Measurements from ENCODE around the gene DPEP3. TPM values are rescaled to one million over a fixed set of nuclear protein-coding genes. Genes with fewer than 3 reads are reported as not detected.
A peak's percentile ranks its signal among the peaks of the same experiment; 100 is the strongest.

DPEP3 gene
- polyA plus RNA-seq, 1 donor (not counting 4 experiments of a cell fraction or from before 2014, with no cell fraction given), result not detected

DNA sequence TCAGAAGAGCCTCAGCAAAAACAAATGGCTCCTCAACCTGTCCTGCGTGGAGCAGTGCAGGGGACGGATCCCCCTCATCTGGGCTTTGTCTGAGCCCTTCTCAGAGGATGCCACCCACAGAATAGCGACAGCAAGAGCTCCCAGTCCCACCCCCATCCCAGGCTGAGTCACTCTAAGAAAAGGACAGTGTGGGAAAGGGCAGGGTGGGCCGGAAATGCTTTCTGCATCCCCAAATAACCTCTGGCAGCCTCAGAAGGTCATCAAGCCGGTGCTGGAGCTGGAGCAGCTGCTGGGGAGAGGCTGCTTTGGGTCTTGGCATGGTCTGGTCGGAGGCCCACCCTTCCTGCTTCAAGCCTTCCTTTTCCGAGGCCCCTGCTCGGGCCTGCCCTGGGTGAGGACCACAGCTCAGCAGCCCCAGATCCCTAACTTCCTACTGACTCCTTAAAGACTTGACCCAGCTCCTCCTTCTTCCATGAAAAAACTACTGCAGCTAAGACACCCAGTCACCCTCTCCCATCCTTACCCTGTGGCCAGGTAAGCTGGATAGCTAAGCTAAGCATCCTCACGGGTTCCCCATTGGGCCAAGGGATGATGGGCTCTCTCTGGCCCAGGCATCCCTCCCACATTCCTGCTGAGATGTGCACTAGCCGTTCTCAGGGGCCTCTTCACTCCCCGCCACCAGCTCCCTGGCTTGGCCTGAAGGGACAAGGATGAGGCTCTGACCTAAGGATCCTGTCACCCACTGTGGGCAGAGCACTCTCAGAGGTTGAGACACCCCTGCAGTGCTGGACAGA, 20.6 kb downstream of the DPEP3 start:
- FAIRE-seq, result no peak
- no peak overlapping the region for H3K27ac ChIP-seq (ENCODE audit: control insufficient read depth, insufficient read depth, low read length)
- peak overlapping the region; percentile 3 for H3K4me2 ChIP-seq (ENCODE audit: control insufficient read depth, extremely low read depth, insufficient read depth, low read depth, low read length)

DNA sequence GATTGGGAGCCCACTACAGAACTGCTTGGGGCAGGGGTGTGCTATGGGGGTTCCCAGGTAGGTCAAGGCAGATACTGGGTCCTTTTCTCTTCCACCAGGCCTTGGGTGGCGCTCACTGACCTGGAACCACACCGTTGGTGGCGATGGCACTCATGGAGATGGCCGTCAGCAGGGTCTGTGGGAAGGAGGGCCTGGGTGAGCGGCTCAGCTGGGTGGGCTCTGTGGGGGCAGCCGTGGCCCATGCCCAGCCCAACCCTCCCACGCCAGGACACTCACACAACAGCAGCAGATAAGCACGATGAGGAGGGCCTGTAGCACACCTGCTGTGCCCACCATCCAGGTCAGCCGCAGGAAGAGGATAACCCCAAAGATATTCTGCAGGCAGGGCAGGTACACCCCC, 22.7 kb downstream of the DPEP3 start:
- Histone ChIP-seq H3K4me3 (ENCODE audit: control insufficient read depth in 2 of 3, extremely low read depth in 1 of 3, insufficient read depth in 2 of 3, low read depth in 1 of 3, low read length in 3 of 3) (no peak overlapping the region), H3K9me1 (ENCODE audit: control insufficient read depth, extremely low read depth, insufficient read depth, low read length) (peaks cover 9% of the 10 kb centered on the region), H2AFZ (ENCODE audit: control insufficient read depth, low read length) (no peak overlapping the region), H3K4me2 (ENCODE audit: control insufficient read depth, extremely low read depth, insufficient read depth, low read depth, low read length) (no peak overlapping the region), H3K9me3 (ENCODE audit: control insufficient read depth, low read depth, low read length) (no peaks in the 10 kb centered on the region), H3K4me1 (ENCODE audit: control insufficient read depth, extremely low read depth, insufficient read depth, low read length) (peaks cover 33% of the 10 kb centered on the region), H3K9ac (ENCODE audit: control insufficient read depth, extremely low read depth, insufficient read depth, low read length) (no peak overlapping the region), H4K20me1 (ENCODE audit: control insufficient read depth, extremely low read depth, insufficient read depth, low read length) (peaks cover 11% of the 10 kb centered on the region), H3K27ac (ENCODE audit: control insufficient read depth, insufficient read depth, low read length) (no peak overlapping the region), H3K79me2 (ENCODE audit: control insufficient read depth, insufficient read depth, low read length) (peaks cover 24% of the 10 kb centered on the region), H3K27me3 (ENCODE audit: control insufficient read depth, extremely low read depth, insufficient read depth, low read length) (no peaks in the 10 kb centered on the region), H3K36me3 (ENCODE audit: control insufficient read depth in 2 of 2, extremely low read depth in 1 of 2, insufficient read depth in 2 of 2, low read length in 2 of 2) (peaks cover 49 to 59% of the 10 kb centered on the region in 2 experiments)
- TF ChIP-seq EZH2 (IDR thresholded peaks at IDR 0.05; ENCODE audit: low read length), result no peak
- TF ChIP-seq, protein P1, sequence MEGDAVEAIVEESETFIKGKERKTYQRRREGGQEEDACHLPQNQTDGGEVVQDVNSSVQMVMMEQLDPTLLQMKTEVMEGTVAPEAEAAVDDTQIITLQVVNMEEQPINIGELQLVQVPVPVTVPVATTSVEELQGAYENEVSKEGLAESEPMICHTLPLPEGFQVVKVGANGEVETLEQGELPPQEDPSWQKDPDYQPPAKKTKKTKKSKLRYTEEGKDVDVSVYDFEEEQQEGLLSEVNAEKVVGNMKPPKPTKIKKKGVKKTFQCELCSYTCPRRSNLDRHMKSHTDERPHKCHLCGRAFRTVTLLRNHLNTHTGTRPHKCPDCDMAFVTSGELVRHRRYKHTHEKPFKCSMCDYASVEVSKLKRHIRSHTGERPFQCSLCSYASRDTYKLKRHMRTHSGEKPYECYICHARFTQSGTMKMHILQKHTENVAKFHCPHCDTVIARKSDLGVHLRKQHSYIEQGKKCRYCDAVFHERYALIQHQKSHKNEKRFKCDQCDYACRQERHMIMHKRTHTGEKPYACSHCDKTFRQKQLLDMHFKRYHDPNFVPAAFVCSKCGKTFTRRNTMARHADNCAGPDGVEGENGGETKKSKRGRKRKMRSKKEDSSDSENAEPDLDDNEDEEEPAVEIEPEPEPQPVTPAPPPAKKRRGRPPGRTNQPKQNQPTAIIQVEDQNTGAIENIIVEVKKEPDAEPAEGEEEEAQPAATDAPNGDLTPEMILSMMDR (optimal IDR thresholded peaks at IDR 0.05 in 1 of 3, IDR thresholded peaks at IDR 0.05 in 1 of 3, conservative IDR thresholded peaks at IDR 0.05 in 1 of 3; ENCODE audit: extremely low read depth in 1 of 3, insufficient read depth in 2 of 3, low read length in 3 of 3), result no peak
- DNase-seq (ENCODE audit: low read depth, low spot score) (no peak), FAIRE-seq (no peak)
- dilution Hi-C loops (cut with MboI; ENCODE audit: extremely low pct_ligation_motif_present, low sequenced_read_pairs), result no loop called here

More for the DNA sequence above, 20.6 kb downstream of the DPEP3 start:
- H2AFZ ChIP-seq (ENCODE audit: control insufficient read depth, low read length), result no peak overlapping the region
- H4K20me1 ChIP-seq (ENCODE audit: control insufficient read depth, extremely low read depth, insufficient read depth, low read length), result peaks cover 11% of the 10 kb centered on the region
- peaks cover 9% of the 10 kb centered on the region for H3K9me1 ChIP-seq (ENCODE audit: control insufficient read depth, extremely low read depth, insufficient read depth, low read length)
- no peak for TF ChIP-seq EZH2 (IDR thresholded peaks at IDR 0.05; ENCODE audit: low read length)
- TF ChIP-seq, protein P1 (optimal IDR thresholded peaks at IDR 0.05 in 1 of 3, IDR thresholded peaks at IDR 0.05 in 1 of 3, conservative IDR thresholded peaks at IDR 0.05 in 1 of 3; ENCODE audit: extremely low read depth in 1 of 3, insufficient read depth in 2 of 3, low read length in 3 of 3), result no peak
- no peak for DNase-seq (ENCODE audit: low read depth, low spot score)
- H3K27me3 ChIP-seq (ENCODE audit: control insufficient read depth, extremely low read depth, insufficient read depth, low read length), result no peaks in the 10 kb centered on the region
- no peaks in the 10 kb centered on the region for H3K9me3 ChIP-seq (ENCODE audit: control insufficient read depth, low read depth, low read length)
- no peak overlapping the region for H3K9ac ChIP-seq (ENCODE audit: control insufficient read depth, extremely low read depth, insufficient read depth, low read length)
- H3K4me1 ChIP-seq (ENCODE audit: control insufficient read depth, extremely low read depth, insufficient read depth, low read length), result peaks cover 54% of the 10 kb centered on the region
- peaks cover 40 to 58% of the 10 kb centered on the region in 2 experiments for H3K36me3 ChIP-seq (ENCODE audit: control insufficient read depth in 2 of 2, extremely low read depth in 1 of 2, insufficient read depth in 2 of 2, low read length in 2 of 2)
- peaks cover 29% of the 10 kb centered on the region for H3K79me2 ChIP-seq (ENCODE audit: control insufficient read depth, insufficient read depth, low read length)
- dilution Hi-C loops (cut with MboI; ENCODE audit: extremely low pct_ligation_motif_present, low sequenced_read_pairs), result no loop called here
- no peak overlapping the region for H3K4me3 ChIP-seq (ENCODE audit: control insufficient read depth in 2 of 3, extremely low read depth in 1 of 3, insufficient read depth in 2 of 3, low read depth in 1 of 3, low read length in 3 of 3)

Data from keratinocyte (primary cell).